ENCODE data around the gene ATXN1. TPM values are rescaled to one million over a fixed set of nuclear protein-coding genes. Genes with fewer than 3 reads are reported as not detected.

The ATXN1 gene
- polyA plus RNA-seq, 2 of the 4 experiments (the other 2 are of a cell fraction) = 2.9 to 8.3 TPM

DNA sequence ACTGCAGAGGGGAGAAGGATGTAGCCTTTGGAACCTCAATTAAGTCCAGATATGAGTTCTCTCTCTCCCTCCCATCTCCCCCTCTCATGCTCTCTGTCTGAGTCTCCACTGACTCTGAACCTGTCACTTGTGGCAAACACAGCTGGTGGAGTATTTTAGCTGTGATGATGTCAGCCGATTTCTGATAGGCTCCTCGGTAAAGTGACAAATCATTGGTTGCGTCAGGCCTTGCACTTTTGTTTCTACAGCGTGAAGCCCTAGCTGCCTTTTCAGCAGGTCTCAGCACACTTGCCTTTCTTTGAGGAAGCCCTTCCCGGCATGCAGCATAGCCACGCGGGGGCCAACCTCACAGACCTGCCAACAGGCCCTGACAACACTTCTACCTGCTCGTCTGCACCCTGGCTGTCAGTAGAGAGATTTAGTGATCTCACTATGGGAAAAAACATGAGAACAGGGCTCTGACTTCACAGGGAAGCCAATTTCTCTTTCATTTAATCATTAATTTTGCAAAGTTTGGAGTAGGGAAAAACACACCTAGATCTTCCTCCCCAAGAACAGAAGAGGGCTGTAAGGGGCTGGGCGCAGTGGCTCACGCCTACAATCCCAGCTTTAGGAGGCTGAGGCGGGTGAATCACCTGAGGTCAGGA, 438.5 kb downstream of the ATXN1 start (continued):
- no peak for TF ChIP-seq REST (IDR thresholded peaks at IDR 0.05)
- TF ChIP-seq MAX (IDR thresholded peaks at IDR 0.05) = no peak
- TF ChIP-seq ZC3H11A (IDR thresholded peaks at IDR 0.05) = no peak

DNA sequence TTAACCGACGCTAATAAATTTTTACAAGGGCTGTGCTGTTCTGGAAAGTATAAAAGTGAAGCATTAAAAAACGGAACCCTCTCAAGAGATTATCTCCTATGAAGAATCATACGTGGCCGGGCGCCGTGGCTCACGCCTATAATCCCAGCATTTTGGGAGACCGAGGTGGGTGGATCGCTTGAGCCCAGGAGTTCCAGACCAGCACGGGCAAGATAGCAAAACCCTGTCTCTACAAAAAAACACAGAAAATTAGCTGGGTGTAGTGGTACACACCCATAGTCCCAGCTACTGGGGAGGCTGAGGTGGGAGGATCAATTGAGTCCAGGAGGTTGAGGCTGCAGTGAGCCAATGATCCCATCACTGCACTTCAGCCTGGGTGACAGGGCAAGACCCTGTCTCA, 439.4 kb downstream of the ATXN1 start:
- Histone ChIP-seq H3K4me1 (peaks cover 9% of the 10 kb centered on the region; the same call in 1 of the 3 replicates), H3K4me3 (no peak overlapping the region), H3K4me2 (no peak overlapping the region), H3K27ac (no peak overlapping the region), H3K9me3 (no peaks in the 10 kb centered on the region)
- ChIA-PET CTCF (interaction anchor here (1.1 to 1.2 kb wide), 2 partner anchors 9 to 149 kb away, joined by 3 to 5 read pairs; no protein-coding TSS in a partner anchor), POLR2A (no interaction called here)
- no peak for ATAC-seq
- TF ChIP-seq, protein P1, sequence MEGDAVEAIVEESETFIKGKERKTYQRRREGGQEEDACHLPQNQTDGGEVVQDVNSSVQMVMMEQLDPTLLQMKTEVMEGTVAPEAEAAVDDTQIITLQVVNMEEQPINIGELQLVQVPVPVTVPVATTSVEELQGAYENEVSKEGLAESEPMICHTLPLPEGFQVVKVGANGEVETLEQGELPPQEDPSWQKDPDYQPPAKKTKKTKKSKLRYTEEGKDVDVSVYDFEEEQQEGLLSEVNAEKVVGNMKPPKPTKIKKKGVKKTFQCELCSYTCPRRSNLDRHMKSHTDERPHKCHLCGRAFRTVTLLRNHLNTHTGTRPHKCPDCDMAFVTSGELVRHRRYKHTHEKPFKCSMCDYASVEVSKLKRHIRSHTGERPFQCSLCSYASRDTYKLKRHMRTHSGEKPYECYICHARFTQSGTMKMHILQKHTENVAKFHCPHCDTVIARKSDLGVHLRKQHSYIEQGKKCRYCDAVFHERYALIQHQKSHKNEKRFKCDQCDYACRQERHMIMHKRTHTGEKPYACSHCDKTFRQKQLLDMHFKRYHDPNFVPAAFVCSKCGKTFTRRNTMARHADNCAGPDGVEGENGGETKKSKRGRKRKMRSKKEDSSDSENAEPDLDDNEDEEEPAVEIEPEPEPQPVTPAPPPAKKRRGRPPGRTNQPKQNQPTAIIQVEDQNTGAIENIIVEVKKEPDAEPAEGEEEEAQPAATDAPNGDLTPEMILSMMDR (IDR thresholded peaks at IDR 0.05) = no peak
- TF ChIP-seq FOXS1 (CRISPR knock-in tag; IDR thresholded peaks at IDR 0.05) (no peak), RAD21 (conservative IDR thresholded peaks at IDR 0.05 in 1 of 2, IDR thresholded peaks at IDR 0.05 in 1 of 2) (no peak), MYC (IDR thresholded peaks at IDR 0.05; ENCODE audit: borderline replicate concordance, low read length) (no peak), ESRRA (IDR thresholded peaks at IDR 0.05; ENCODE audit: borderline replicate concordance, low read length) (no peak), NFE2L2 (conservative IDR thresholded peaks at IDR 0.05; ENCODE audit: low read length) (no peak), RARB (CRISPR knock-in tag; IDR thresholded peaks at IDR 0.05) (no peak), TP53 (CRISPR knock-in tag; IDR thresholded peaks at IDR 0.05) (no peak), JUNB (IDR thresholded peaks at IDR 0.05) (no peak), POLR2AphosphoS2 (conservative IDR thresholded peaks at IDR 0.05; ENCODE audit: low read length) (no peak), JUN (IDR thresholded peaks at IDR 0.05) (no peak), HOXB5 (CRISPR knock-in tag; IDR thresholded peaks at IDR 0.05) (no peak), TFCP2L1 (CRISPR knock-in tag; IDR thresholded peaks at IDR 0.05) (no peak), ZC3H11A (IDR thresholded peaks at IDR 0.05) (no peak), EHMT2 (IDR thresholded peaks at IDR 0.05; ENCODE audit: low read depth) (no peak), SREBF2 (IDR thresholded peaks at IDR 0.05) (no peak)
- TF ChIP-seq, protein P2, sequence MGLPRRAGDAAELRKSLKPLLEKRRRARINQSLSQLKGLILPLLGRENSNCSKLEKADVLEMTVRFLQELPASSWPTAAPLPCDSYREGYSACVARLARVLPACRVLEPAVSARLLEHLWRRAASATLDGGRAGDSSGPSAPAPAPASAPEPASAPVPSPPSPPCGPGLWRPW (IDR thresholded peaks at IDR 0.05) = no peak
- no peak for DNase-seq (ENCODE audit: low read depth in 1 of 2, low spot score in 1 of 2)
- no peak for FAIRE-seq
- WGBS (ENCODE audit: missing lambda C conversion rate) = 94% methylated on average over 11 of the region's 11 CpGs

- H3K27ac ChIP-seq = no peak overlapping the region
- peaks cover 9% of the 10 kb centered on the region; the same call in 1 of the 3 replicates for H3K4me1 ChIP-seq
- no peak overlapping the region for H3K4me3 ChIP-seq
- no peak for FAIRE-seq
- WGBS (ENCODE audit: missing lambda C conversion rate) = 89% methylated on average over 7 of the region's 7 CpGs
- CTCF ChIA-PET = interaction anchor here (1.1 to 1.7 kb wide), 3 partner anchors 9 to 149 kb away, joined by 3 to 6 read pairs (median 5); no protein-coding TSS in a partner anchor
- no peak overlapping the region for H3K4me2 ChIP-seq
- no peak for DNase-seq (ENCODE audit: low read depth in 1 of 2, low spot score in 1 of 2)
- POLR2A ChIA-PET = interaction anchor here (0.5 kb wide), 1 partner anchor 36 kb away, joined by 3 read pairs; no protein-coding TSS in a partner anchor
- no peaks in the 10 kb centered on the region for H3K9me3 ChIP-seq
- no peak for TF ChIP-seq CBX8 (IDR thresholded peaks at IDR 0.05)
- no peak for TF ChIP-seq ZSCAN20 (CRISPR knock-in tag; IDR thresholded peaks at IDR 0.05)
- no peak for TF ChIP-seq REST (IDR thresholded peaks at IDR 0.05)
- TF ChIP-seq HDAC2 (IDR thresholded peaks at IDR 0.05) = no peak
- no peak for TF ChIP-seq KDM1A (IDR thresholded peaks at IDR 0.05; ENCODE audit: low read depth)
- no peak for TF ChIP-seq JUN (IDR thresholded peaks at IDR 0.05)
- TF ChIP-seq, protein P3, sequence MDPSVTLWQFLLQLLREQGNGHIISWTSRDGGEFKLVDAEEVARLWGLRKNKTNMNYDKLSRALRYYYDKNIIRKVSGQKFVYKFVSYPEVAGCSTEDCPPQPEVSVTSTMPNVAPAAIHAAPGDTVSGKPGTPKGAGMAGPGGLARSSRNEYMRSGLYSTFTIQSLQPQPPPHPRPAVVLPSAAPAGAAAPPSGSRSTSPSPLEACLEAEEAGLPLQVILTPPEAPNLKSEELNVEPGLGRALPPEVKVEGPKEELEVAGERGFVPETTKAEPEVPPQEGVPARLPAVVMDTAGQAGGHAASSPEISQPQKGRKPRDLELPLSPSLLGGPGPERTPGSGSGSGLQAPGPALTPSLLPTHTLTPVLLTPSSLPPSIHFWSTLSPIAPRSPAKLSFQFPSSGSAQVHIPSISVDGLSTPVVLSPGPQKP (IDR thresholded peaks at IDR 0.05; ENCODE audit: low read depth, low read length) = no peak
- ATAC-seq = no peak
Observed at GRCh38 chr6:16321341-16321710, 439.9 kb downstream of the ATXN1 start.
